K562 (cell line): Measurements from ENCODE around the gene DPEP2NB. TPM values are rescaled to one million over a fixed set of nuclear protein-coding genes. Genes with fewer than 3 reads are reported as not detected.
A peak's percentile ranks its signal among the peaks of the same experiment; 100 is the strongest.

ENCODE experiments used
- CBFA2T3 ChIP-seq: fragments of 450-650 bp; IDR thresholded peaks from 2 replicates; pipeline ENCODE4 v1.6.1; 2017
- ELK3 ChIP-seq: fragments of 450-650 bp; formaldehyde crosslinking; IDR thresholded peaks from 2 replicates; pipeline ENCODE4 v1.4.0; 2020; ENCODE audit warnings: mild to moderate bottlenecking
- EP300 ChIP-seq: IDR thresholded peaks from 2 replicates; pipeline ENCODE4 v1.6.1; 2012; ENCODE audit warnings: low read length, improper control_type of control experiment
- ESRRB ChIP-seq: fragments of 250-450 bp; sonication (Bioruptor Pico); IDR thresholded peaks from 2 replicates; pipeline ENCODE4 v1.5.0; 2020; ENCODE audit warnings: mild to moderate bottlenecking, moderate library complexity, borderline replicate concordance
- GATAD2A ChIP-seq: fragments of 450-650 bp; IDR thresholded peaks from 2 replicates; pipeline ENCODE4 v1.6.1; 2017
- MAZ ChIP-seq, 2 experiments: fragments of 450-650 bp in 1 of 2; sonication (generic) in 1 of 2; formaldehyde crosslinking; IDR thresholded peaks in 1 of 2; conservative IDR thresholded peaks in 1 of 2; 2 replicates each; pipeline versions ENCODE4 v1.4.0 to v1.5.0; 2020; ENCODE audit warnings: mild to moderate bottlenecking in 1 of 2, missing genetic modification reagents in 1 of 2
- MNT ChIP-seq, 2 experiments: fragments of 450-650 bp; conservative IDR thresholded peaks; 2 replicates each; pipeline ENCODE4 v1.6.1; 2017; ENCODE audit warnings: mild to moderate bottlenecking in 2 of 2, moderate library complexity in 2 of 2
- PKNOX1 ChIP-seq: fragments of 450-650 bp; IDR thresholded peaks from 2 replicates; pipeline ENCODE4 v1.6.1; 2016
- RAD21 ChIP-seq, 2 experiments: fragments of 250-450 bp in 1 of 2; fragments of 450-650 bp in 1 of 2; sonication (Bioruptor Pico) in 1 of 2; formaldehyde crosslinking in 1 of 2; IDR thresholded peaks in 1 of 2; conservative IDR thresholded peaks in 1 of 2; 2 replicates each; pipeline versions ENCODE4 v1.4.0 to v1.8.0; 2020 to 2022; ENCODE audit warnings: mild to moderate bottlenecking in 2 of 2, moderate library complexity in 1 of 2
- SAFB ChIP-seq: fragments of 200-400 bp; formaldehyde crosslinking; IDR thresholded peaks from 2 replicates; pipeline ENCODE4 v1.6.1; 2017; ENCODE audit warnings: low read depth, low read length, borderline replicate concordance
- TAL1 ChIP-seq: fragments of 450-650 bp; IDR thresholded peaks from 2 replicates; pipeline ENCODE4 v1.6.1; 2016; ENCODE audit warnings: mild to moderate bottlenecking
- TCF15 ChIP-seq: fragments of 250-450 bp; sonication (Bioruptor Pico); IDR thresholded peaks from 2 replicates; pipeline ENCODE4 v1.8.0; 2022; ENCODE audit warnings: moderate library complexity, mild to moderate bottlenecking, inconsistent platforms
- ZBTB11 ChIP-seq, 3 experiments: fragments of 200-800 bp in 1 of 3; fragments of 250-450 bp in 1 of 3; fragments of 450-650 bp in 1 of 3; sonication (Bioruptor Pico) in 1 of 3; sonication (Bioruptor generic) in 1 of 3; formaldehyde crosslinking in 1 of 3; IDR thresholded peaks; 2 replicates each; pipeline versions ENCODE4 v1.6.1 to v1.8.0; 2016 to 2022; ENCODE audit warnings: mild to moderate bottlenecking in 2 of 3, missing genetic modification characterization in 2 of 3, missing compliant biosample characterization in 1 of 3, moderate library complexity in 1 of 3
- ZFPM2 ChIP-seq: fragments of 250-450 bp; sonication (Bioruptor Pico); IDR thresholded peaks from 2 replicates; pipeline ENCODE4 v1.5.1; 2022; ENCODE audit warnings: mild to moderate bottlenecking
- ZNF277 ChIP-seq: fragments of 250-450 bp; sonication (Bioruptor Pico); IDR thresholded peaks from 2 replicates; pipeline ENCODE4 v1.8.0; 2022; ENCODE audit warnings: inconsistent platforms, mild to moderate bottlenecking, moderate library complexity, borderline replicate concordance
- ZNF324 ChIP-seq: fragments of 250-450 bp; sonication (Bioruptor Pico); IDR thresholded peaks from 2 replicates; pipeline ENCODE4 v1.4.0; 2020; ENCODE audit warnings: mild to moderate bottlenecking
- polyA plus RNA-seq, 8 experiments: library from polyadenylated mRNA; depleted of rRNA in 4 of 8; stranded (reverse) in 5 of 8; unstranded in 3 of 8; fragments of >200 nt; fragmentation: Nextera tagmentation in 2 of 8; fragmentation: Illumina TruSeq in 1 of 8; extraction: Ambion mirVana in 2 of 8; extraction: Trizol in 1 of 8; gene quantifications; 2 replicates each; pipeline versions ENCODE4 v1.2.1 to v1.2.3, GENCODE V29; 2011 to 2014; ENCODE audit warnings: inconsistent platforms in 1 of 8, missing spikeins in 1 of 8
- total RNA-seq, 7 experiments: library from RNA; depleted of rRNA in 6 of 7; stranded (reverse); fragments of >200 nt in 6 of 7; fragmentation: Illumina TruSeq in 2 of 7; extraction: Trizol in 2 of 7; gene quantifications; 2 replicates each; pipeline versions ENCODE4 v1.2.1 to v1.2.3, GENCODE V29; 2011 to 2021; ENCODE audit warnings: low replicate concordance in 1 of 7

DPEP2NB gene
- total and polyA plus RNA-seq, 9 of the 15 experiments (the other 6 are each of a cell fraction or from before 2014, with no cell fraction given), result not detected

GRCh38 chr16:67993207-67994039 lies 22.3 kb downstream of the DPEP2NB start (continued):
- TF ChIP-seq ELK3 (0 out of 2 replicates have a peak, but pooled peaks have one; percentile 27), ZNF277 (CRISPR knock-in tag) (no peak), TCF15 (peak; percentile 69; the same call in 1 of the 2 replicates), PKNOX1 (peak; percentile 25; the same call in 1 of the 2 replicates), GATAD2A (peak; percentile 85; the same call in 1 of the 2 replicates), MAZ (CRISPR knock-in tag; conservative IDR thresholded peaks at IDR 0.05 in 1 of 2, IDR thresholded peaks at IDR 0.05 in 1 of 2) (peak; percentile 87 to 88), SAFB (peak; percentile 89), TAL1 (no peak), ESRRB (CRISPR knock-in tag) (0 out of 2 replicates have a peak, but pooled peaks have one; percentile 61), MNT (conservative IDR thresholded peaks at IDR 0.05) (peak; percentile 93 to 95), EP300 (peak; percentile 29; the same call in 1 of the 2 replicates), RAD21 (CRISPR knock-in tag; conservative IDR thresholded peaks at IDR 0.05 in 1 of 2, IDR thresholded peaks at IDR 0.05 in 1 of 2) (peak; percentile 88 to 89), CBFA2T3 (0 out of 2 replicates have a peak, but pooled peaks have one; percentile 10), ZNF324 (CRISPR knock-in tag) (no peak), ZFPM2 (CRISPR knock-in tag) (peak; percentile 53; the same call in 1 of the 2 replicates), ZBTB11 (CRISPR knock-in tag; IDR thresholded peaks at IDR 0.05) (no peak)
